Endothelial cell of umbilical vein (primary cell): ENCODE measurements around the gene AMT. TPM values are rescaled to one million over a fixed set of nuclear protein-coding genes. Genes with fewer than 3 reads are reported as not detected.

Source experiments
- BruUV-seq: library from RNA; stranded (reverse); fragments of 400-500 nt; replicated peaks from 2 replicates; lab custom pipeline; 2021; lab: Mats Ljungman, UMichigan
- CTCF ChIA-PET: fragments of 300-600, 350-600 bp; sonication (Branson Sonifier 250); formaldehyde crosslinking; loops from one replicate; lab custom pipeline; 2021; ENCODE audit warnings: antibody characterized with exemption, inconsistent platforms; lab: Charles Lee
- POLR2A ChIA-PET: fragments of 300-600, 350-600 bp; sonication (Branson Sonifier 250); formaldehyde crosslinking; loops from one replicate; lab custom pipeline; 2021; ENCODE audit warnings: antibody characterized with exemption, inconsistent platforms; lab: Charles Lee
- DNase-seq: peaks from one replicate; pipeline ENCODE4 v3.0.0-alpha.2; 2011; ENCODE audit warnings: low read depth, low spot score
- FAIRE-seq: peaks from 2 replicates; lab custom pipeline; 2011; peaks lifted over from hg19 to GRCh38; lab: Jason Lieb, UNC
- H2AFZ ChIP-seq: 2 replicates; pipeline ENCODE4 v1.6.0; 2012; ENCODE audit warnings: low read depth, low read length, control low read depth, inconsistent platforms
- H3K27ac ChIP-seq: 2 replicates; pipeline ENCODE4 v1.5.1; 2011; ENCODE audit warnings: low read depth, mild to moderate bottlenecking, control low read depth, low read length, moderate library complexity; ENCODE audit not compliant: insufficient read depth
- H3K27me3 ChIP-seq, 2 experiments: 2 replicates each; pipeline versions ENCODE4 v1.6.0 to v1.6.1; 2011; ENCODE audit warnings: low read length in 2 of 2, mixed read lengths in 1 of 2; ENCODE audit not compliant: control insufficient read depth in 2 of 2, insufficient read depth in 2 of 2
- H3K36me3 ChIP-seq, 2 experiments: 2 replicates in 1 of 2; 3 replicates in 1 of 2; pipeline ENCODE4 v1.5.1; 2011; ENCODE audit warnings: low read length in 2 of 2, mild to moderate bottlenecking in 1 of 2, moderate library complexity in 1 of 2; ENCODE audit not compliant: control insufficient read depth in 2 of 2, insufficient read depth in 2 of 2; ENCODE audit errors: extremely low read depth in 1 of 2
- H3K4me1 ChIP-seq: 3 replicates; pipeline ENCODE4 v1.5.1; 2011; ENCODE audit warnings: mild to moderate bottlenecking, low read length; ENCODE audit not compliant: control insufficient read depth, insufficient read depth; ENCODE audit errors: extremely low read depth
- H3K4me2 ChIP-seq: 2 replicates; pipeline ENCODE4 v1.6.1; 2011; ENCODE audit warnings: low read length, control low read depth, mixed read lengths; ENCODE audit not compliant: insufficient read depth
- H3K4me3 ChIP-seq, 3 experiments: fragments of 200-600 bp in 1 of 3; sonication (generic), shearing (Covaris generic) in 1 of 3; replicated peaks in 1 of 3; 2 replicates each; pipeline ENCODE4 v1.5.1; 2011 to 2016; ENCODE audit warnings: control low read depth in 3 of 3, low read length in 3 of 3, mild to moderate bottlenecking in 2 of 3, inconsistent platforms in 1 of 3, low read depth in 1 of 3, moderate library complexity in 1 of 3; ENCODE audit not compliant: insufficient read depth in 1 of 3
- H3K79me2 ChIP-seq: 2 replicates; pipeline ENCODE4 v1.6.0; 2012; ENCODE audit warnings: low read length, inconsistent platforms; ENCODE audit not compliant: control insufficient read depth, insufficient read depth
- H3K9ac ChIP-seq: replicated peaks from 2 replicates; pipeline ENCODE3; 2011; ENCODE audit warnings: low read length, control low read depth; ENCODE audit not compliant: insufficient read depth; ENCODE audit errors: extremely low read depth
- H3K9me1 ChIP-seq: replicated peaks from 3 replicates; pipeline ENCODE4 v1.6.0; 2011; ENCODE audit warnings: mild to moderate bottlenecking, low read length; ENCODE audit not compliant: control insufficient read depth, insufficient read depth; ENCODE audit errors: extremely low read depth
- H3K9me3 ChIP-seq: replicated peaks from 2 replicates; pipeline ENCODE4 v1.5.1; 2012; ENCODE audit warnings: low read length, inconsistent platforms; ENCODE audit not compliant: control insufficient read depth, insufficient read depth
- H4K20me1 ChIP-seq: replicated peaks from 2 replicates; pipeline ENCODE3; 2011; ENCODE audit warnings: mild to moderate bottlenecking, low read length; ENCODE audit not compliant: control insufficient read depth, insufficient read depth; ENCODE audit errors: extremely low read depth
- GATA2 ChIP-seq: IDR thresholded peaks from 2 replicates; pipeline ENCODE4 v1.7.0; 2011; ENCODE audit warnings: low read depth, mild to moderate bottlenecking, moderate library complexity, mixed read lengths, low read length; ENCODE audit not compliant: insufficient read length, insufficient read depth
- JUN ChIP-seq: IDR thresholded peaks from 2 replicates; pipeline ENCODE4 v1.6.1; 2011; ENCODE audit warnings: borderline replicate concordance, low read depth; ENCODE audit not compliant: insufficient read length, insufficient read depth
- MAX ChIP-seq: IDR thresholded peaks from 2 replicates; pipeline ENCODE4 v1.6.1; 2011; ENCODE audit not compliant: insufficient read depth, insufficient read length
- POLR2A ChIP-seq: IDR thresholded peaks from 2 replicates; pipeline ENCODE4 v1.6.1; 2012; ENCODE audit warnings: low read depth, mild to moderate bottlenecking, control low read depth, low read length
- POLR2AphosphoS5 ChIP-seq: IDR thresholded peaks from 2 replicates; pipeline ENCODE4 v1.6.1; 2012; ENCODE audit warnings: low read depth, mild to moderate bottlenecking, control low read depth, low read length, moderate library complexity; ENCODE audit not compliant: insufficient read depth
- dilution Hi-C: fragments of 300-500 bp; cut with MboI; formaldehyde crosslinking; loops from one replicate; pipeline ENCODE4 v1.15.0; 2019; ENCODE audit warnings: low sequenced_read_pairs; ENCODE audit not compliant: extremely low pct_ligation_motif_present
- intact Hi-C: fragments of 100-400 bp; cut with micrococcal nuclease; formaldehyde crosslinking; loops from one replicate; pipeline ENCODE4 v1.10.0; 2022
- polyA plus RNA-seq, 4 experiments: library from polyadenylated mRNA; depleted of rRNA in 3 of 4; stranded (reverse) in 3 of 4; unstranded in 1 of 4; fragments of >200 nt; gene quantifications; 2 replicates each; pipeline versions ENCODE4 v1.2.1 to v1.2.3, GENCODE V29; 2011 to 2012; ENCODE audit warnings: missing spikeins in 1 of 4
- total RNA-seq: library from RNA; stranded (reverse); gene quantifications from 2 replicates; pipeline ENCODE4 v1.2.3, GENCODE V29; 2021
- TF ChIP-seq, protein P1 (sequence below), 2 donors: IDR thresholded peaks; 1 replicate in 1 of 2; 2 replicates in 1 of 2; pipeline ENCODE4 v1.5.1; 2011; ENCODE audit warnings: low read length in 2 of 2, mild to moderate bottlenecking in 2 of 2, moderate library complexity in 2 of 2, control low read depth in 1 of 2, inconsistent platforms in 1 of 2, low read depth in 1 of 2; ENCODE audit not compliant: insufficient read depth in 1 of 2; ENCODE audit errors: extremely low read depth in 1 of 2

Gene AMT
- total and polyA plus RNA-seq, 2 donors (not counting 3 experiments of a cell fraction or from before 2014, with no cell fraction given): 4.4 to 9.0 TPM

DNA sequence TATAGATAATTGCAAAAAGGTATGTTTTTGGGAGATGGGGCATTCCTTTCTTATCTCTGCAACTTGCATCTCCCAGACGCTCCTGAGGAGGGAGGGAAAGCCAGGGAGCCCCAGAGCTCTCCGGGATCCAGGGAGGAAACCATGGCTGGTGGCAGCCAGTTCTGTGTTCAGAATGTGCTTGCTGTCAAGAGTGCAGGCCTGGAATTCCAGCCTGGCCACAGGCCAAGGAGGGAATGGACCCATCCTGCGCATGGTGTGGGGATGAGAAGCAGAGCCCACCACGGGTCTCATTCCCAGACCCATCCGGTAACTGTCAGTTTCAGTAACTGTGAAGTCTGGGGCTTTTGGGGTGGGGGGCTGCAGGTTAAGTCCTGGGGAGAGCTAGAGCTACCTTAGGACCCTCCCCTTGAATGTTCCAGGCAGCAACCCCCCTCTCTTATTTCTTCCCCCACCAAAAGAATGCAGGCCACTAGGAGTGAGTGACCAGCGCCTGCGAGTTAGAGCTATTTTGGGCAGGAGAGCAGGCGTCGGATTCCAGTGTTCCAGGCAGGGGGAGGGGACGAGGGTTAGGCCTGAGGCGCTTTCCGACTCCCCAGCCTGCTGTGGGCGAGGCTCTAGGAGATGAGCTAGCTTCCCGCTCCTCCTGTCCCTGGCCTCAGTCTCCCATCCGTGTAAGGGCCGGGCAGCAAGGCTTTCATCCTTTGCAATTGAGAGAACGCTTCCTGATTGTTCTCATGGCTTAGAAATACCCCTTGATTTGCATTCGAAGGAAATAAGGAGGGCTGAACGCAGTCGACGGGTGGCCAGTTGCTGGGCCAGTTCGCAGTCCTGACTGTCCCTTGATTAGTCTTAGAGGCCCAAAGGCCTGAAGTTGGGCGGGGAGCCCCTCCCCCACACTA is 47.0 kb upstream of the AMT start:
- H3K27me3 ChIP-seq: no peaks in the 10 kb centered on the region
- BruUV-seq: TSS peak; percentile 91
- peak overlapping the region; percentile 76 for H3K9ac ChIP-seq
- H3K4me3 ChIP-seq: peak overlapping the region; percentile 2 to 35 (median 31)
- POLR2A ChIA-PET: no interaction called here
- peak overlapping the region; percentile 68 for H3K4me2 ChIP-seq
- TF ChIP-seq POLR2AphosphoS5: peak; percentile 20
- TF ChIP-seq MAX: no peak
- no peak for TF ChIP-seq GATA2
- TF ChIP-seq, protein P1, sequence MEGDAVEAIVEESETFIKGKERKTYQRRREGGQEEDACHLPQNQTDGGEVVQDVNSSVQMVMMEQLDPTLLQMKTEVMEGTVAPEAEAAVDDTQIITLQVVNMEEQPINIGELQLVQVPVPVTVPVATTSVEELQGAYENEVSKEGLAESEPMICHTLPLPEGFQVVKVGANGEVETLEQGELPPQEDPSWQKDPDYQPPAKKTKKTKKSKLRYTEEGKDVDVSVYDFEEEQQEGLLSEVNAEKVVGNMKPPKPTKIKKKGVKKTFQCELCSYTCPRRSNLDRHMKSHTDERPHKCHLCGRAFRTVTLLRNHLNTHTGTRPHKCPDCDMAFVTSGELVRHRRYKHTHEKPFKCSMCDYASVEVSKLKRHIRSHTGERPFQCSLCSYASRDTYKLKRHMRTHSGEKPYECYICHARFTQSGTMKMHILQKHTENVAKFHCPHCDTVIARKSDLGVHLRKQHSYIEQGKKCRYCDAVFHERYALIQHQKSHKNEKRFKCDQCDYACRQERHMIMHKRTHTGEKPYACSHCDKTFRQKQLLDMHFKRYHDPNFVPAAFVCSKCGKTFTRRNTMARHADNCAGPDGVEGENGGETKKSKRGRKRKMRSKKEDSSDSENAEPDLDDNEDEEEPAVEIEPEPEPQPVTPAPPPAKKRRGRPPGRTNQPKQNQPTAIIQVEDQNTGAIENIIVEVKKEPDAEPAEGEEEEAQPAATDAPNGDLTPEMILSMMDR (IDR thresholded peaks at IDR 0.05; ENCODE audit: extremely low read depth in 1 of 2, insufficient read depth in 1 of 2, low read depth in 1 of 2, low read length in 2 of 2): no peak
- TF ChIP-seq JUN: no peak
- no peak for TF ChIP-seq POLR2A
- H3K9me3 ChIP-seq: no peaks in the 10 kb centered on the region
- dilution Hi-C loops: no loop called here
- no peaks in the 10 kb centered on the region for H4K20me1 ChIP-seq
- FAIRE-seq: no peak
- H3K36me3 ChIP-seq: no peaks in the 10 kb centered on the region
- H2AFZ ChIP-seq: peak overlapping the region; percentile 68
- CTCF ChIA-PET: interaction anchor here (1.0 to 4.3 kb wide), 7 partner anchors 12 to 481 kb away, joined by 3 to 28 read pairs (median 5); partner anchors contain the start of genes KLHDC8B, LAMB2 and USP4
- peaks cover 19% of the 10 kb centered on the region for H3K79me2 ChIP-seq
- H3K4me1 ChIP-seq: peaks cover 17% of the 10 kb centered on the region
- intact Hi-C loops: no loop called here
- no peaks in the 10 kb centered on the region for H3K9me1 ChIP-seq
- H3K27ac ChIP-seq: peak overlapping the region; percentile 61
- peak; percentile 29 for DNase-seq
